HG03135 (cell line): ENCODE measurements around the gene SRGAP2C.
"Not testable (repeated sequence)": the region's sequence is repeated elsewhere in the genome, so short reads cannot be mapped to it uniquely, and the experiment has no call there.

Source experiments
- ATAC-seq: cut with Tn5 transposase; IDR thresholded peaks from one replicate; pipeline ENCODE4 v1.9.1; 2021; ENCODE audit warnings: mild to moderate bottlenecking, moderate library complexity; ENCODE audit not compliant: unreplicated experiment

SRGAP2C gene

DNA sequence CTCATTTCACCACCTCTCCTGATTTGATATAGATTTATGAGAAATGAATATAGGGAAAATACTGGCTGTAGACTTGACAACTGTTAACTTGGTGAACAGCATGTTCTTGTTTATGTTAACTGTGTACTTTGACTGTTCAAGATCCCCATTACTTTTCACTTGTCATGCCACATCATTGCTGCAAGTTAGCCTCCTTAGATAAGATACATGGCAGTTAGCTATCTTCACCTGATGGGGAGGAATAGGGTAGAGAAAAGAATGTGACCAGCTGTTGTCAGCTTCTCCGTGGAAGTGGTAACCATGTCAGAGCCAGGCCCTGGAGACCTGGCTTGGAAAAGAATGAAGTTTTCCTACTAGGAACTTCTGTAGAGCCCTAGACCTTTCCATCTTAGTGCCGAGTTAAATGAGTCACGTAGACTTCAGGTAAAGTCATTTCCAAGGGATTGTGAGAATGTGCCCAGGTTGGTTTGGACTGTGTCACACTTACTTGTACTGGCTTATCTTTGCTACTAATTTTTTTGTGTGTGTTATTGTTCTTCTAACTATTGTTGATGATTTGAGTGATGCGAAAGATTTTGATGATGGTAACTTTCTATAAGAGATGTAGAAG is 41.6 kb downstream of the SRGAP2C start:
- ATAC-seq, result not testable (repeated sequence)

DNA sequence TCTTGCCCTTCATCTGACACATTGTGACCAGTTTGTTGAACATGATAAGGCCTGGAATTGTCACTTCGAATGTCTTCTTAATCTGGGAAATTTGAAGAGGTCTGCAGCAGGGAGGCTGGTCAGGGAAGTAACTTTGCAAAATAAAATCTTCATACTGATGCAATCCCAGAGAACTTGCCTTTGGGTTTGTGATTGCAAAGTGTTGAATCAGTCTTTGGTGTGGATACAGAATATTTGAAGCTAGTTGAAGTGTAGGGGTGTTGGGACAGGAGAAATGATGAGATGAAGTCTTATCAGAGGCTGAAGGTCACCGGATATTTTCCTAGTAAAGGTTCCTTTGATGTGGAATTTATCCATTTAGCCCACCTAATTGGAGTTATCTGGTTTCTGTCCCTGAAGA is 42.1 kb downstream of the SRGAP2C start:
- not testable (repeated sequence) for ATAC-seq

DNA sequence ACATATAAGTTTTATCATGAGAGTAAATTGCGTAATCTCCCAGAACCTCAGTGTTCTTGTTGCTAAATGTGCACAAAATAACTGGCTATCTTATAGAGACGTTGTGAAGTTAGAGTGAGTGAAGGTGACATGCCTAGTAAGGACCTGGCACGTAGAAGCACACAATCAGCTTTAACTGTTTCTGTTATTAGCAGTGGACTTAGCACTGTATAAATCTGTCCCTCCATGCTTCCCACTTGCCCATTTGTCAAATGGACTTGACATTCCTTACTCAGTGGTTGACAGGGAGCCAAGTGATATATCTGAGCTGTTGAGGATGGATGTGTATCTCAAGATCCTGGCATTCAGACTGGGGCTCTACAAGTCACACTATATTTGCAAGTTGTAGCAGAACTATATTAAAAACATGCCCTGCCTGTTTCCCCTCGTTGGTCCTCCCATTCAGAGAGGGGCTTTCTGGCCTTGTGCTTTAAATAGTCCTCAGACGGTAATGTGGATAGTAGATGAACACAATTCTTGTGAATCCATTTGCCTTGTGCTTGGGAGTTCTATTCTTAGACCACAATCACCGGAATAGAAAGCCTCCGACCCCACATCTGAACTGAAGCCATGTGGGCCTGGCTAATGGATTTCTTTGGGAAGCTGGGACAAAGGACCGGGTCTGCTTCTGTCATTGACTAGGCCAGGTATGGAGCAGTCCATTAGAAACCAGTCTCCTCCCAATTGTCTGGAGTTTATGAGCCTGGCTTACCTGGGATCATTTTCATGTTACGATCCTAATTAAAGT is 43.0 kb downstream of the SRGAP2C start:
- not testable (repeated sequence) for ATAC-seq

DNA sequence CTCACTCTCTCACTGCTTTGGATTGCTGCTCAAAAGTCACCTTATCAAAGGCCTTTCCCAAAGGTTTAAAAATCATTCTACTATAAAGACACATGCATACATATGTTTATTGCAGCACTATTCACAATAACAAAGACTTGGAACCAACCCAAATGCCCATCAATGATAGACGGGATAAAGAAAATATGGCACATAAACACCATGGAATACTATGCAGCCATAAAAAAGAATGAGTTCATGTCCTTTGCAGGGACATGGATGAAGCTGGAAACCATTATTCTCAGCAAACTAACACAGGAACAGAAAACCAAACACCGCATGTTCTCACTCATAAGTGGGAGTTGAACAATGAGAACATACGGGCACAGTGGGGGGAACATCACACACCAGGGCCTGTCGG is 45.9 kb downstream of the SRGAP2C start:
- ATAC-seq, result not testable (repeated sequence)

DNA sequence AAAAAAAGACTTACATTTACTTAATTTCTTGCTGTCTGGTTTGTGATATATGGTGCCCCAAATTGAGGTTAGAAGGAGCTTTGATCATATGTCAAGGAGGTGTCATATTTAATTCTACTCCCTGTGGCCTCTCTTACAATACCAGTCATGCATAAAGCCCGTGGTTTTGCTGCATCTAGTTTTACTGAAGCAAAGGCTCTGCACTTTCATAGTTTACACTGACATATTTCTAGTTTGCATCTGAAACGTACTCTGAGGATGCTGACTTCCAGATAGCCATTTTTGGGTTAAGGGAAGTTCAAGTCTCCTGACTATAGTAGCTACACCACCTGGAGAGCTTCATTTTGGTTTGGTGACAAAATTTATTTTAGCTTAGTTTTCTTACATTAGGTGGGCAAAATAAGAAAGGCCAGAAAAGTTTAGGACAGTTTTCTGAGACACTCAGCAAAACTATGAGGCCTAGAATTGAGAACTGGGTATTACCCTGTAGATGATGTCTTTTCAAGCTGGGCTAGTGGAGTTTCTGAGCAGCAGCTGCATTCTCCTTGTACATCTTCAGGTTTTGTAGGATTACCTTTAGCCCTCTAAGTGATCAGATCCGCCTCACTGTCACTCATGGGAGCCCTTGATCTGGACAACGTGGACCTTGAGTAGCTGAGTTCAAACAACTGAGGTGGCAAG is 47.8 kb downstream of the SRGAP2C start:
- ATAC-seq, result peak; percentile 56

DNA sequence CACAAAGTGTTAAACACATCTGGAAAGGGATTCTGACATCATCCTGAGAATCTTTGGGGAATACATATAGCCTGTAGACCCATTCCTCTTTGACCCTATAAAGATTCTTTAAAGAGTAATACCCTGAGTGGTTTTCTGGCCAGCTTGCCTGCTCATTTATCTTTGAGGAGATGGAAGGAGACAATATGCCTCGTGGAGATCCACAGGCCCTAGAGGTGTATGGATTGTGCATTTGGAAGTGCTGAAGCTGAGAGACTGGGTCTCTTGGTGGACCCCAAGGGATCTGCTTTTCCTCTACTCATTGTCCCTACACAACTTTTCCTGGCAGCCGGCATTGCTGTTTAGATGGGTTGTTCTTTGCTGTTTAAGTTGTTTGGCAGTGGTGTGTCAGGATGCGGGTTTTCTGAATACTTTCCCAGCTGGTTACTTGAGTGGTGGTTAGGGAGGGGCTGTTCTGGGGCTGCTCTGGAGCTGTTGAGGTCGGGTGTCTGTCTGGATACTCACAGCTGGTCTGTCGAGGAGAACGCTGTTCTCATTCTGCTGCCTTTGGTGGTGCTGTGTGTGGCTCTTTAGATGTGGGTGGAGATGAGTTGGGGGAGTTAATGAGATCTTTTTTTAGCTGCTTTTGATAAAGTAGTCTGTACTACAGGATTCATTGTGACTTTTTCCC is 49.5 kb downstream of the SRGAP2C start:
- ATAC-seq, result not testable (repeated sequence)

DNA sequence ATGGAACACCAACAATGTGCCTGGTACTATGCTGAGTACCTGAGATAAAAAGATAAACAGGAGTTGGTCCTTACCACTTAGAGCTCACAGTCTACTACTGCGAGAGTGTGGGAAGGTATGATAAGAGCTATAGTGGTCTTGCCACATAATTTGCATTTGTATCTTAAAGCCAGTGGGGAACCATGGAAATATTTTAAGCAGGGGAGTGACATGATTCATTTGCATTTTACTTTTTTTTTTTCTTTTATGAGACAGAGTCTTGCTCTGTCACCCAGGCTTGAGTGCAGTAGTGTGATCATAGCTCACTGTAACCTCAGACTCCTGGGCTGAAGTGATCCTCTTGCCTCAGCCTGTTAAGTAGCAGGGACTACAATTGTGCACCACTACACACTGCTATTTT is 53.6 kb downstream of the SRGAP2C start:
- peak; percentile 92 for ATAC-seq

- ATAC-seq, result not testable (repeated sequence)
Observed at GRCh38 chr1:121243913-121244312, 59.1 kb downstream of the SRGAP2C start.

GRCh38 chr1:121246399-121246798 is 61.6 kb downstream of the SRGAP2C start:
- not testable (repeated sequence) for ATAC-seq

GRCh38 chr1:121252656-121253055 is 67.9 kb downstream of the SRGAP2C start:
- not testable (repeated sequence) for ATAC-seq

DNA sequence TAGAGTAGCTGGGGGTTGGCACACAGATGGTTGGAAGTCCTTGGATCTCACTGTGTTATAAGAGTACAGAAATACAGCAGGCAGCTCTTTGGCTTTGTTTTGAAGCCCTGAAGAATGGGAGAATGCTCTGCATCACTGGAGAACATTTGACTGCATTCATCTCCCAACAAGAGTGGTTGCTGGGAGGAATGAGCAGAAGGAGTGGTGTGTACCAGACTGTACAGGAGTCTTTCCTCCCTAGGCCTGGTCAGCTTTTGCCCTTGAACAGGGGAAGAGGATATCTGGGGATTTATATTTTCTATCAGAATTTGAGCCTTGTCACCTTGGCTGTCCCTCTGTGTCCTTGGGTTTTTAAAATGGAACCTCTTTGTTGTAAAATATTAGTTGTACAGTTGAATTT is 69.8 kb downstream of the SRGAP2C start:
- ATAC-seq, result not testable (repeated sequence)

DNA sequence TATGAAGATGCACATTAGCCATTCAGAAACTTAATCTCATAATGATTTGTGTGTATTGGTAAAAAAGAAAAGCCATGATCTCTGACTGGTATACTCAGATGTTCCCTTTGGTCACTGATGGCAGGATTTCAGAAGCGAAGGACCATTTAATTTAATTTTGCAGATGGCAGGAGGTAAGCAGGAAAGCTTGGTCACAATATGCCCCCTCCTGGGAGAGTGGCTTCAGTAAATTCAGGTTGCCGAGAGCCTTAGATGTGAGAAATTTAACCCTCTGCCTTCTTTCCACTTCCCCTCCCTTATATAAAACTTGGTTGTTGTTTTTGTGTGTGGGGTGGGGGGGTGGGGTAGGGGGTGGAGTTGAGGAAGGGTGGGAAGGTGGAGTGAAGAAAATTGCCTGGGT is 72.9 kb downstream of the SRGAP2C start:
- ATAC-seq, result not testable (repeated sequence)

DNA sequence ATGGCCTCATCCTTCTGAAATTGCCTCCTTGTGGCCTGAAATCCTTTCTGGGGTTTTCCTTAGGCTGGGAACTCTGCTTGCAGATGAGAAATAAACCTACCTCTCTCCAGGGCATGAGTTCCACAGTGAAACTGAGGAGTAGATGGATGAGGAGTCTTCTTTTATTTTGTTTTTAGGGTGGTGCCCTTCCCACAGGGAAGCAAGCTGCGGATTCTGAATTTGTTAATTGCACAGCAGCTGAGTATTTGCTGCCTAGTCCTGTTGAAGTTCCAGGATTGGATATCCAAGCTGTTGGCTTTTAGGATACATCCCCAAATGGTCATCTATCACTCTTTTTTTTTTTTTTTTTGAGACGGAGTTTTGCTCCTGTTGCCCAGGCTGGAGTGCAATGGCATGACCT is 73.4 kb downstream of the SRGAP2C start:
- not testable (repeated sequence) for ATAC-seq

DNA sequence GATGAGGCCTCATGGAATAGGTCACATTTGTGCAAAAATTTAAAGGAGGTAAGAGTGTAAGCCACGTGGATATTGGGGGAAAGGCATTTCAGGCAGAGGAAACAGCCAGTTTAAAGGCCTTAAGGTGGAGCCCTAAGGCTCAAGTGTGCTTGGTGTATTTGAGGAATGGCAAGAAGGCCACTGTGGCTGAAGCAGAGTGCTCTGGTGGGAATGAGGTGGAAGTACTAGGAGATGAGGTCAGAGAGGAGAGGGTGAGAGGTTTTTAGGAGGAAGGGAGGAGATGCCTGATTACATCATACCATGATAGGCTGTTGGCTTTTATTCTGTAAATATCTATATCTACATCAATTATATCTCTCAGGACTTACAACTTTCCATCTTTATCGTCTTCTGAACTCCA is 75.4 kb downstream of the SRGAP2C start:
- not testable (repeated sequence) for ATAC-seq

DNA sequence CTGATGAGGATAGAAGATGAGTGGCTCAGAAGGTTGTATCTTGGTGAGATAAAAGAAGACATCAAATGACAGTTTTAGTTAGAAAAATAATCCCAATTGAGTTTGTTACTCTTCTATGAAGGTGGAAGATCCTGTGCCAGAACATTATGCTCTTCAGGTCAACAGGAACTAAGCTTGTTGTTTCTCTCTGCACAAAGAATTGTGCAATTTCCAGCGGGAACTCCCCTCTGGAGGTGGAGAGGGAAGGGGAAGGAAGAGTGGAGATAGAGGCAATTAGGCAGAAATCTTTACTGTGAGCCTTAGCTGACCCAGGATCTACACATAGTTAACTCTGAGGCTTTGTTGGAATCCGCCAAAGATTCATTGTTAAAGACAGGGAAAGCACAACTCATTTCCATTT is 77.4 kb downstream of the SRGAP2C start:
- ATAC-seq, result not testable (repeated sequence)

DNA sequence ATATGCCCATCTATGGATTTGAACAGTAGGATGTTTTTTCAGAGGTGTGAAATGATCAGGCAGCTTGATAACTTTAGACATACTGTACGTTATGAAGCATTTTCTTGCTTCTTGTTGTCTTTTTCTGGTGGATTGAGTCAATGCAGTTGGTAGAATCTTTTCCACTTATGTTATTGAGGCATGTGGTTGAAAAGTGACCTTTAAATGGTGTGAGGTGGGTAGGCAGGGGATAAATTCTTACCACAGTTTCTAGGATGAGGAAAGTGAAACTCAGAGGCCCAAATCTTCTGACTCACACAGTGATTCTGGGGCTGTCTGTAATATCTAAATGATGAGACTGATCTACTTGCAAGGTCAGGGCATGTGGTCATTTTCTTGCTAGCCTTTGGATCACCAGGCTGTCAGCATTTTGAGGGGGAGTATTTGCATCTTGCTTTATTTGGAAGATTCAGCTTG is 79.0 kb downstream of the SRGAP2C start:
- ATAC-seq, result peak; percentile 67

DNA sequence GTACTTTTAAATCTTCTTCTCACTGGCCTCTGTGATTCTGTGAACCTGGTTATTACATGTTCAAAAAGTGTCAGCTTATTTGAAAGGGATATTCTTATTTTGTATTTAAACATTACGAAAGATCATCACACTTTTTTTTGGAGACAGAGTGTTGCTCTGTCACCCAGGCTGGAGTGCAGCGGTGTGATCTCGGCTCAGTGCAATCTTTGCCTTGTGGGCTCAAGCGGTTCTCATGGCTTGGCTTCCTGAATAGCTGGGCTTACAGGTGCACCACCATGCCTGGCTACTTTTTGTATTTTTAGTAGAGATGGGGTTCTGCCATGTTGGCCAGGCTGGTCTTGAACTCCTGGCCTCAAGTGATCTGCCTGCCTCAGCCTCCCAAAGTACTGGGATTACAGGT is 82.3 kb downstream of the SRGAP2C start:
- ATAC-seq, result not testable (repeated sequence)

GRCh38 chr1:121269309-121269708 is 84.5 kb downstream of the SRGAP2C start:
- ATAC-seq, result not testable (repeated sequence)

DNA sequence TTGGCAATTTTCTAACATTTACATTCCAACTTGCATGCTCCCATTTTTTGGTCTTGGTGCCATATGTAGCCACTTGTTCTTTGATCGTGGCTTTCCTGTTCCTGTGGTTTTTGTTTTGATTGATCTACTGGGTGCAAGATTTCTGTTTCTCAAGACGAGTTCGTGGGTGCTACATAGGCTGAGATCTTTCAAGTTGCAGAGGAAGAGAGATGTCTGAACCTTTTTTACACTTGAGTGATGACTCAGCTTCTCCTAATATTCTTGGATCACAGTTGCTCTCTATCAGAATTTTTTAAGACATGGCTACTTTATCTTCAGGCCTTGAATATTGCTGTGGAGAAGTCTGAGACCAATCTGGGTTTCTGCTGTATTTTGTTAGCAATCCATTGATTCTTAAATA is 85.2 kb downstream of the SRGAP2C start:
- not testable (repeated sequence) for ATAC-seq

GRCh38 chr1:121271143-121271715 is 86.5 kb downstream of the SRGAP2C start:
- ATAC-seq, result not testable (repeated sequence)

GRCh38 chr1:121275435-121275834 is 90.7 kb downstream of the SRGAP2C start:
- ATAC-seq, result not testable (repeated sequence)
